HepG2 (cell line): ENCODE measurements around the gene SPN. TPM values are rescaled to one million over a fixed set of nuclear protein-coding genes. Genes with fewer than 3 reads are reported as not detected.

Experiments
- ATF1 ChIP-seq: IDR thresholded peaks from 2 replicates; pipeline ENCODE4 v1.6.1; 2016; ENCODE audit warnings: mild to moderate bottlenecking, control low read depth
- CBX2 ChIP-seq, 2 experiments: fragments of 200-600 bp in 1 of 2; sonication (generic); formaldehyde crosslinking in 1 of 2; IDR thresholded peaks; 2 replicates each; pipeline versions ENCODE4 v1.7.0 to v1.8.1; 2018 to 2022; ENCODE audit warnings: low read depth in 2 of 2, low read length in 1 of 2, mild to moderate bottlenecking in 1 of 2, missing genetic modification reagents in 1 of 2
- HNRNPL ChIP-seq: fragments of 200-400 bp; formaldehyde crosslinking; IDR thresholded peaks from 2 replicates; pipeline ENCODE4 v1.6.1; 2017; ENCODE audit warnings: mild to moderate bottlenecking, low read depth, low read length
- MXI1 ChIP-seq: IDR thresholded peaks from 3 replicates; pipeline ENCODE4 v1.6.1; 2012; ENCODE audit warnings: low read depth, low read length, inconsistent platforms, borderline replicate concordance
- NFIB ChIP-seq: sonication (generic); formaldehyde crosslinking; IDR thresholded peaks from 2 replicates; pipeline ENCODE4 v1.9.0; 2021; ENCODE audit warnings: missing genetic modification reagents, mild to moderate bottlenecking, borderline replicate concordance
- NFYC ChIP-seq: IDR thresholded peaks from 2 replicates; pipeline ENCODE4 v1.6.1; 2016; ENCODE audit warnings: missing genetic modification reagents, missing compliant biosample characterization
- NONO ChIP-seq, 2 experiments: fragments of 450-650 bp in 1 of 2; sonication (generic) in 1 of 2; formaldehyde crosslinking in 1 of 2; IDR thresholded peaks in 1 of 2; conservative IDR thresholded peaks in 1 of 2; 2 replicates each; pipeline versions ENCODE4 v1.6.1 to v1.8.0; 2017 to 2022; ENCODE audit warnings: mild to moderate bottlenecking in 1 of 2, missing genetic modification reagents in 1 of 2, moderate library complexity in 1 of 2
- NR3C1 ChIP-seq: sonication (generic); formaldehyde crosslinking; IDR thresholded peaks from 2 replicates; pipeline ENCODE4 v1.4.0; 2020; ENCODE audit warnings: missing genetic modification reagents
- RELA ChIP-seq: sonication (generic); formaldehyde crosslinking; IDR thresholded peaks from 2 replicates; pipeline ENCODE4 v1.4.0; 2020; ENCODE audit warnings: missing genetic modification reagents
- SIX4 ChIP-seq: sonication (generic); formaldehyde crosslinking; IDR thresholded peaks from 2 replicates; pipeline ENCODE4 v1.4.0; 2020; ENCODE audit warnings: missing genetic modification reagents
- SMAD1 ChIP-seq: sonication (generic); formaldehyde crosslinking; IDR thresholded peaks from 2 replicates; pipeline ENCODE4 v1.4.0; 2020; ENCODE audit warnings: missing genetic modification reagents, low read depth, mild to moderate bottlenecking, borderline replicate concordance
- ZFP82 ChIP-seq: sonication (generic); formaldehyde crosslinking; IDR thresholded peaks from 2 replicates; pipeline ENCODE4 v1.5.1; 2020; ENCODE audit warnings: mild to moderate bottlenecking, missing genetic modification reagents, borderline replicate concordance
- ZNF382 ChIP-seq: sonication (generic); formaldehyde crosslinking; IDR thresholded peaks from 2 replicates; pipeline ENCODE4 v1.5.0; 2020; ENCODE audit warnings: missing genetic modification reagents, mild to moderate bottlenecking, borderline replicate concordance
- ZNF484 ChIP-seq: sonication (generic); formaldehyde crosslinking; IDR thresholded peaks from 2 replicates; pipeline ENCODE4 v1.5.1; 2020; ENCODE audit warnings: mild to moderate bottlenecking, low read depth, missing genetic modification reagents, borderline replicate concordance
- ZNF501 ChIP-seq: sonication (generic); formaldehyde crosslinking; IDR thresholded peaks from 2 replicates; pipeline ENCODE4 v1.5.1; 2020; ENCODE audit warnings: mild to moderate bottlenecking, moderate library complexity, missing genetic modification reagents
- ZNF572 ChIP-seq: sonication (generic); formaldehyde crosslinking; IDR thresholded peaks from 2 replicates; pipeline ENCODE4 v1.5.1; 2020; ENCODE audit warnings: mild to moderate bottlenecking, missing genetic modification reagents
- ZNF605 ChIP-seq: sonication (generic); formaldehyde crosslinking; IDR thresholded peaks from 2 replicates; pipeline ENCODE4 v1.8.0; 2022; ENCODE audit warnings: mild to moderate bottlenecking, missing genetic modification reagents
- polyA plus RNA-seq, 8 experiments: library from polyadenylated mRNA; depleted of rRNA in 3 of 8; stranded (reverse) in 7 of 8; unstranded in 1 of 8; fragments of >200 nt; fragmentation: Illumina TruSeq in 4 of 8; extraction: Trizol in 4 of 8; gene quantifications; 2 replicates each; pipeline versions ENCODE4 v1.2.1 to v1.2.3, GENCODE V29; 2011 to 2016; ENCODE audit warnings: low read depth in 4 of 8, missing spikeins in 1 of 8, mixed read lengths in 1 of 8; ENCODE audit not compliant: insufficient read depth in 1 of 8
- total RNA-seq, 5 experiments: library from RNA; depleted of rRNA; stranded (reverse); fragments of >200 nt; fragmentation: Illumina TruSeq; extraction: Trizol; gene quantifications; 2 replicates each; pipeline ENCODE4 v1.2.3, GENCODE V29; 2016; ENCODE audit warnings: low read depth in 1 of 5
- TF ChIP-seq, protein P1 (sequence below): IDR thresholded peaks from 2 replicates; pipeline ENCODE4 v1.6.1; 2016; ENCODE audit warnings: low read depth, control low read depth
- TF ChIP-seq, protein P2 (sequence below): sonication (generic); formaldehyde crosslinking; IDR thresholded peaks from 2 replicates; pipeline ENCODE4 v1.5.0; 2020; ENCODE audit warnings: missing genetic modification reagents
- TF ChIP-seq, protein P3 (sequence below): IDR thresholded peaks from 2 replicates; pipeline ENCODE4 v1.6.1; 2016; ENCODE audit warnings: missing compliant biosample characterization, missing genetic modification reagents, borderline replicate concordance
- TF ChIP-seq, protein P4 (sequence below): sonication (generic); formaldehyde crosslinking; IDR thresholded peaks from 2 replicates; pipeline ENCODE4 v1.5.0; 2020; ENCODE audit warnings: missing genetic modification reagents
- TF ChIP-seq, protein P5 (sequence below): sonication (generic); formaldehyde crosslinking; IDR thresholded peaks from 2 replicates; pipeline ENCODE4 v1.5.0; 2020; ENCODE audit warnings: missing genetic modification reagents

Gene SPN
- total and polyA plus RNA-seq, 2 of the 13 experiments (the other 11 are each of a cell fraction or from before 2014, with no cell fraction given) = 0.22 to 1.6 TPM

DNA sequence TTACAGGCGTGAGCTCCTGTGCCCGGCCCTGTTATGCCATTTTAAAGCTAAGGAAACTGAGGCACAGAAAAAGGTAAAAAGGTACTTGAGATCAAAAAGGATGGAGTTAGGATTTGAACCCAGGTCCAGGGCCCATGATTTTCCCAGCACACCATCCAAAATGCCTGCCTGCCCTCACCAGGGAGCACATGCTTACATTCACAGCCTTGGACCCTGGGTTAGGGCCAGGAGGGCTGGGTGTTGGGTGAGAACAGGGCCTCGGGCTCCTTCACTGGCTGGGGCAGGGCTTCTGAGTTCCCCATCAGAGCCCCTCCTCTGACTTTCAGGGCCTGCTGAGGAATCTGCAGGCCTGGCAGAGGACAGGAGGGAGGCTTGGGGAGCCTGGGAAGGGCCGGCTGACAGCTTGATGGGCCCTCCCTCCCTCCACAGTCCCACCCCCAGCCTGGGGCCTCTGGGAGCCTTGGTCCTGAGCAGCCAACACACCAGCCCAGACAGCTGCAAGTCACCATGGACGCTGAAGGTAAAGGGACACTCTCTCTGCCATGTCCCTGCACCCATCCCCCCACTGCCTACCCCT lies 15.7 kb downstream of the SPN start, which contains the start of gene QPRT (continued):
- no peak for TF ChIP-seq ZFP82 (CRISPR knock-in tag)
- TF ChIP-seq, protein P1, sequence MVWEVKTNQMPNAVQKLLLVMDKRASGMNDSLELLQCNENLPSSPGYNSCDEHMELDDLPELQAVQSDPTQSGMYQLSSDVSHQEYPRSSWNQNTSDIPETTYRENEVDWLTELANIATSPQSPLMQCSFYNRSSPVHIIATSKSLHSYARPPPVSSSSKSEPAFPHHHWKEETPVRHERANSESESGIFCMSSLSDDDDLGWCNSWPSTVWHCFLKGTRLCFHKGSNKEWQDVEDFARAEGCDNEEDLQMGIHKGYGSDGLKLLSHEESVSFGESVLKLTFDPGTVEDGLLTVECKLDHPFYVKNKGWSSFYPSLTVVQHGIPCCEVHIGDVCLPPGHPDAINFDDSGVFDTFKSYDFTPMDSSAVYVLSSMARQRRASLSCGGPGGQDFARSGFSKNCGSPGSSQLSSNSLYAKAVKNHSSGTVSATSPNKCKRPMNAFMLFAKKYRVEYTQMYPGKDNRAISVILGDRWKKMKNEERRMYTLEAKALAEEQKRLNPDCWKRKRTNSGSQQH (CRISPR knock-in tag) = peak; percentile 53; the same call in 1 of the 2 replicates
- TF ChIP-seq NFYC (CRISPR knock-in tag) = no peak
- no peak for TF ChIP-seq ZNF501
- peak; percentile 28; the same call in 1 of the 2 replicates for TF ChIP-seq ZNF572
- no peak for TF ChIP-seq ZNF484 (CRISPR knock-in tag)
- TF ChIP-seq SMAD1 (CRISPR knock-in tag) = no peak
- no peak for TF ChIP-seq MXI1
- TF ChIP-seq CBX2 (IDR thresholded peaks at IDR 0.05; ENCODE audit: low read depth, low read length) = no peak
- no peak for TF ChIP-seq CBX2 (CRISPR knock-in tag; IDR thresholded peaks at IDR 0.05; ENCODE audit: low read depth)
- TF ChIP-seq, protein P2, sequence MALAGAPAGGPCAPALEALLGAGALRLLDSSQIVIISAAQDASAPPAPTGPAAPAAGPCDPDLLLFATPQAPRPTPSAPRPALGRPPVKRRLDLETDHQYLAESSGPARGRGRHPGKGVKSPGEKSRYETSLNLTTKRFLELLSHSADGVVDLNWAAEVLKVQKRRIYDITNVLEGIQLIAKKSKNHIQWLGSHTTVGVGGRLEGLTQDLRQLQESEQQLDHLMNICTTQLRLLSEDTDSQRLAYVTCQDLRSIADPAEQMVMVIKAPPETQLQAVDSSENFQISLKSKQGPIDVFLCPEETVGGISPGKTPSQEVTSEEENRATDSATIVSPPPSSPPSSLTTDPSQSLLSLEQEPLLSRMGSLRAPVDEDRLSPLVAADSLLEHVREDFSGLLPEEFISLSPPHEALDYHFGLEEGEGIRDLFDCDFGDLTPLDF (CRISPR knock-in tag) = no peak
- no peak for TF ChIP-seq ZNF605 (CRISPR knock-in tag)
- TF ChIP-seq NFIB (CRISPR knock-in tag) = no peak
- TF ChIP-seq, protein P3, sequence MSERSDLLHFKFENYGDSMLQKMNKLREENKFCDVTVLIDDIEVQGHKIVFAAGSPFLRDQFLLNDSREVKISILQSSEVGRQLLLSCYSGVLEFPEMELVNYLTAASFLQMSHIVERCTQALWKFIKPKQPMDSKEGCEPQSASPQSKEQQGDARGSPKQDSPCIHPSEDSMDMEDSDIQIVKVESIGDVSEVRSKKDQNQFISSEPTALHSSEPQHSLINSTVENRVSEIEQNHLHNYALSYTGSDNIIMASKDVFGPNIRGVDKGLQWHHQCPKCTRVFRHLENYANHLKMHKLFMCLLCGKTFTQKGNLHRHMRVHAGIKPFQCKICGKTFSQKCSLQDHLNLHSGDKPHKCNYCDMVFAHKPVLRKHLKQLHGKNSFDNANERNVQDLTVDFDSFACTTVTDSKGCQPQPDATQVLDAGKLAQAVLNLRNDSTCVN (CRISPR knock-in tag) = no peak
- no peak for TF ChIP-seq ATF1 (CRISPR knock-in tag)
- TF ChIP-seq RELA (CRISPR knock-in tag) = no peak
- no peak for TF ChIP-seq ZNF382 (CRISPR knock-in tag)
- peak; percentile 51; the same call in 1 of the 2 replicates for TF ChIP-seq HNRNPL
- no peak for TF ChIP-seq NONO (IDR thresholded peaks at IDR 0.05)
- no peak for TF ChIP-seq NONO (CRISPR knock-in tag; conservative IDR thresholded peaks at IDR 0.05)
- TF ChIP-seq, protein P4, sequence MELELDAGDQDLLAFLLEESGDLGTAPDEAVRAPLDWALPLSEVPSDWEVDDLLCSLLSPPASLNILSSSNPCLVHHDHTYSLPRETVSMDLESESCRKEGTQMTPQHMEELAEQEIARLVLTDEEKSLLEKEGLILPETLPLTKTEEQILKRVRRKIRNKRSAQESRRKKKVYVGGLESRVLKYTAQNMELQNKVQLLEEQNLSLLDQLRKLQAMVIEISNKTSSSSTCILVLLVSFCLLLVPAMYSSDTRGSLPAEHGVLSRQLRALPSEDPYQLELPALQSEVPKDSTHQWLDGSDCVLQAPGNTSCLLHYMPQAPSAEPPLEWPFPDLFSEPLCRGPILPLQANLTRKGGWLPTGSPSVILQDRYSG (CRISPR knock-in tag) = no peak
- no peak for TF ChIP-seq SIX4 (CRISPR knock-in tag)
- no peak for TF ChIP-seq NR3C1 (CRISPR knock-in tag)
- TF ChIP-seq, protein P5, sequence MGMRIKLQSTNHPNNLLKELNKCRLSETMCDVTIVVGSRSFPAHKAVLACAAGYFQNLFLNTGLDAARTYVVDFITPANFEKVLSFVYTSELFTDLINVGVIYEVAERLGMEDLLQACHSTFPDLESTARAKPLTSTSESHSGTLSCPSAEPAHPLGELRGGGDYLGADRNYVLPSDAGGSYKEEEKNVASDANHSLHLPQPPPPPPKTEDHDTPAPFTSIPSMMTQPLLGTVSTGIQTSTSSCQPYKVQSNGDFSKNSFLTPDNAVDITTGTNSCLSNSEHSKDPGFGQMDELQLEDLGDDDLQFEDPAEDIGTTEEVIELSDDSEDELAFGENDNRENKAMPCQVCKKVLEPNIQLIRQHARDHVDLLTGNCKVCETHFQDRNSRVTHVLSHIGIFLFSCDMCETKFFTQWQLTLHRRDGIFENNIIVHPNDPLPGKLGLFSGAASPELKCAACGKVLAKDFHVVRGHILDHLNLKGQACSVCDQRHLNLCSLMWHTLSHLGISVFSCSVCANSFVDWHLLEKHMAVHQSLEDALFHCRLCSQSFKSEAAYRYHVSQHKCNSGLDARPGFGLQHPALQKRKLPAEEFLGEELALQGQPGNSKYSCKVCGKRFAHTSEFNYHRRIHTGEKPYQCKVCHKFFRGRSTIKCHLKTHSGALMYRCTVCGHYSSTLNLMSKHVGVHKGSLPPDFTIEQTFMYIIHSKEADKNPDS (CRISPR knock-in tag) = no peak; the same call in 1 of the 2 replicates
